Epidermal melanocyte (primary cell): ENCODE data around the gene ABHD18.
A peak's percentile ranks its signal among the peaks of the same experiment; 100 is the strongest.
"Not testable (repeated sequence)": the region's sequence is repeated elsewhere in the genome, so short reads cannot be mapped to it uniquely, and the experiment has no call there.

Source experiments
- DNase-seq: peaks from one replicate; pipeline ENCODE4 v3.0.0; 2011; ENCODE audit warnings: low spot score; ENCODE audit not compliant: insufficient read length

Gene ABHD18

GRCh38 chr4:127988638-127989037 lies 23.4 kb downstream of the ABHD18 start:
- DNase-seq, result no peak

- DNase-seq, result no peak
These were observed 27.9 kb downstream of the ABHD18 start for GRCh38 chr4:127993151-127993550.

GRCh38 chr4:127995776-127996175 lies 30.6 kb downstream of the ABHD18 start:
- no peak for DNase-seq

- DNase-seq, result not testable (repeated sequence)
These were observed 31.3 kb downstream of the ABHD18 start for GRCh38 chr4:127996521-127996920.

- DNase-seq, result no peak
These were observed 32.6 kb downstream of the ABHD18 start for GRCh38 chr4:127997534-127998388.

- DNase-seq, result no peak
These were observed 41.4 kb downstream of the ABHD18 start for GRCh38 chr4:128006592-128006991.

- no peak for DNase-seq
These were observed 44.2 kb downstream of the ABHD18 start for GRCh38 chr4:128009428-128009827.

- DNase-seq, result no peak
These were observed 60.1 kb downstream of the ABHD18 start for GRCh38 chr4:128025319-128025718.

GRCh38 chr4:128029907-128030306 lies 64.7 kb downstream of the ABHD18 start:
- DNase-seq, result no peak

- no peak for DNase-seq
These were observed 66.7 kb downstream of the ABHD18 start for GRCh38 chr4:128031756-128032384.

GRCh38 chr4:128039568-128039967 lies 74.4 kb downstream of the ABHD18 start:
- DNase-seq, result no peak

GRCh38 chr4:128047019-128047418 lies 81.8 kb downstream of the ABHD18 start:
- DNase-seq, result not testable (repeated sequence)

GRCh38 chr4:128047514-128047913 lies 82.3 kb downstream of the ABHD18 start:
- not testable (repeated sequence) for DNase-seq

GRCh38 chr4:128051229-128051628 lies 86.0 kb downstream of the ABHD18 start:
- not testable (repeated sequence) for DNase-seq

- not testable (repeated sequence) for DNase-seq
These were observed 89.7 kb downstream of the ABHD18 start for GRCh38 chr4:128054907-128055306.

- DNase-seq, result not testable (repeated sequence)
These were observed 90.4 kb downstream of the ABHD18 start for GRCh38 chr4:128055441-128056206.

- no peak for DNase-seq
These were observed 91.2 kb downstream of the ABHD18 start for GRCh38 chr4:128056396-128056795.

GRCh38 chr4:128060121-128060698 lies 95.0 kb downstream of the ABHD18 start:
- no peak for DNase-seq

- DNase-seq, result peak; percentile 96
These were observed 95.7 kb downstream of the ABHD18 start, which contains the start of gene LARP1B for GRCh38 chr4:128060699-128061565. Gene LARP1B (plus strand): TSS chr4:128061312. CDS start chr4:128074952, 13,640 bp downstream.
